Colonic mucosa (tissue), 4 donors: ENCODE results near the gene FYCO1. TPM values are rescaled to one million over a fixed set of nuclear protein-coding genes. Genes with fewer than 3 reads are reported as not detected.

Experiments used
- DNase-seq: peaks from one replicate; pipeline ENCODE4 v3.0.0-alpha.2; 2020
- H3K27ac ChIP-seq: fragments of 200-600 bp; one replicate; pipeline ENCODE4 v1.8.0; 2021
- H3K27me3 ChIP-seq: fragments of 200-600 bp; one replicate; pipeline ENCODE4 v1.8.0; 2021
- H3K36me3 ChIP-seq: fragments of 200-600 bp; one replicate; pipeline ENCODE4 v1.8.0; 2021
- H3K4me1 ChIP-seq: fragments of 200-600 bp; one replicate; pipeline ENCODE4 v1.8.0; 2021; ENCODE audit warnings: mild to moderate bottlenecking
- H3K4me3 ChIP-seq: fragments of 200-600 bp; one replicate; pipeline ENCODE4 v1.8.0; 2021
- H3K9ac ChIP-seq, 2 donors: one replicate each; pipeline ENCODE4 v1.7.0; 2013; ENCODE audit warnings: control low read depth in 2 of 2, low read depth in 2 of 2, low read length in 2 of 2
- H3K9me3 ChIP-seq: fragments of 200-600 bp; one replicate; pipeline ENCODE4 v1.8.0; 2021
- intact Hi-C: fragments of 100-400 bp; cut with DNase I; formaldehyde crosslinking; loops from one replicate; pipeline ENCODE4 v1.14.1; 2022
- total RNA-seq, 2 donors: library from RNA; stranded (reverse); fragmentation: NEBNext Ultra II Directional in 1 of 2; extraction: Animal tissue kit (Norgen Biotek cat#: 25700) in 1 of 2; gene quantifications; one replicate each; pipeline ENCODE4 v1.2.1, GENCODE V29; 2021
- TF ChIP-seq, protein P1 (sequence below): fragments of 200-600 bp; IDR thresholded peaks from one replicate; pipeline ENCODE4 v1.8.0; 2022; ENCODE audit warnings: antibody characterized with exemption, mild to moderate bottlenecking
- donor health status: healthy.
- donor health status: DM: no; HTN: no; CAD: no.
- donor health status: DM: no; HTN: no; CAD: no.

Gene FYCO1
- total RNA-seq, 2 donors from 2014 or later, result 21.7 to 30.8 TPM

DNA sequence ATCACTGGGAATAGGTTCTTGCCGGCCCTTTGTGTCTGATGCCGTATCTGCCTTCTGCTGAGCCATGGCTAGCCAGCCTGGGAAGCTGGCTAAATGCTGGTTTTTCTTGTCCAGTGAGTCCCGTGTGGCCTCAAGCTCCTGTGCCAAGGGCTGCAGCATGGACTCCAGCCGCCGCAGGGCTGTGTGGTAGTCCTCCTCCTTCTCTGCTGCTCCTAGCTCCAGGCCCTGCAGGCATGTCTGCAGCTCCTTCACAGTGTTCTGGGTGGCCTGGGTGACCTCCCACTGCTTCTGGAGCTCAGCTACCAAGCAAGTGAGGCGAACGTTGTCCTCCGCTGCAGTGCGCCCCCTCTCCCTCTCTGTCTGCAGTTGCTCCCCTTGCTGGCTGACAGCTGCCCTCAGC is 27.5 kb downstream of the FYCO1 start:
- TF ChIP-seq, protein P1, sequence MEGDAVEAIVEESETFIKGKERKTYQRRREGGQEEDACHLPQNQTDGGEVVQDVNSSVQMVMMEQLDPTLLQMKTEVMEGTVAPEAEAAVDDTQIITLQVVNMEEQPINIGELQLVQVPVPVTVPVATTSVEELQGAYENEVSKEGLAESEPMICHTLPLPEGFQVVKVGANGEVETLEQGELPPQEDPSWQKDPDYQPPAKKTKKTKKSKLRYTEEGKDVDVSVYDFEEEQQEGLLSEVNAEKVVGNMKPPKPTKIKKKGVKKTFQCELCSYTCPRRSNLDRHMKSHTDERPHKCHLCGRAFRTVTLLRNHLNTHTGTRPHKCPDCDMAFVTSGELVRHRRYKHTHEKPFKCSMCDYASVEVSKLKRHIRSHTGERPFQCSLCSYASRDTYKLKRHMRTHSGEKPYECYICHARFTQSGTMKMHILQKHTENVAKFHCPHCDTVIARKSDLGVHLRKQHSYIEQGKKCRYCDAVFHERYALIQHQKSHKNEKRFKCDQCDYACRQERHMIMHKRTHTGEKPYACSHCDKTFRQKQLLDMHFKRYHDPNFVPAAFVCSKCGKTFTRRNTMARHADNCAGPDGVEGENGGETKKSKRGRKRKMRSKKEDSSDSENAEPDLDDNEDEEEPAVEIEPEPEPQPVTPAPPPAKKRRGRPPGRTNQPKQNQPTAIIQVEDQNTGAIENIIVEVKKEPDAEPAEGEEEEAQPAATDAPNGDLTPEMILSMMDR, result no peak
- intact Hi-C loops, result no loop called here
- Histone ChIP-seq H3K27me3 (no peaks in the 10 kb centered on the region), H3K36me3 (peaks cover 24% of the 10 kb centered on the region), H3K9me3 (no peaks in the 10 kb centered on the region), H3K9ac (no peak overlapping the region), H3K27ac (no peak overlapping the region), H3K4me1 (no peaks in the 10 kb centered on the region), H3K4me3 (no peak overlapping the region)
- no peak for DNase-seq

DNA sequence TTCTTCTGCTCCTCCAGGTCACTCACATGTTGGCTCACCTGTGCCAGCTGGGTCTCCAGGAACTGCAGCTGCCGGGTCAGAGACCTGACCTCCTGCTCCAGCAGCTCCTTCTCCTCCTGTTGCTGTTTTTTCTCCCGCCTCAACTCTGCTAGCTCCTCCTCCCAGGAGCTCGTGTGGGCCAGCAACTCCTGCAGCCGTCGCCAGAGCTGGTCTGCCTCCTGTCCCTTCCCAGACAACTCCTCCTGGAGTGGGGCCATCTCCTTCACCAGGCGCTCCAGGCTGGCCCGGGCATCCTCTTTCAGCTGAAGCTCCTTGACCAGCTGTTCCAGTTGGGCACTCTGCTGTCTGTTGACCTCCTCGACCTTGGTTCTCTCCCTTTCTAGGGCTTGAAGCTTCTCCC is 27.9 kb downstream of the FYCO1 start:
- Histone ChIP-seq H3K27me3 (no peaks in the 10 kb centered on the region), H3K4me3 (no peak overlapping the region), H3K36me3 (peaks cover 24% of the 10 kb centered on the region), H3K9me3 (no peaks in the 10 kb centered on the region), H3K4me1 (no peaks in the 10 kb centered on the region), H3K27ac (no peak overlapping the region), H3K9ac (no peak overlapping the region)
- DNase-seq, result no peak
- intact Hi-C loops, result no loop called here
- TF ChIP-seq, protein P1, result no peak

DNA sequence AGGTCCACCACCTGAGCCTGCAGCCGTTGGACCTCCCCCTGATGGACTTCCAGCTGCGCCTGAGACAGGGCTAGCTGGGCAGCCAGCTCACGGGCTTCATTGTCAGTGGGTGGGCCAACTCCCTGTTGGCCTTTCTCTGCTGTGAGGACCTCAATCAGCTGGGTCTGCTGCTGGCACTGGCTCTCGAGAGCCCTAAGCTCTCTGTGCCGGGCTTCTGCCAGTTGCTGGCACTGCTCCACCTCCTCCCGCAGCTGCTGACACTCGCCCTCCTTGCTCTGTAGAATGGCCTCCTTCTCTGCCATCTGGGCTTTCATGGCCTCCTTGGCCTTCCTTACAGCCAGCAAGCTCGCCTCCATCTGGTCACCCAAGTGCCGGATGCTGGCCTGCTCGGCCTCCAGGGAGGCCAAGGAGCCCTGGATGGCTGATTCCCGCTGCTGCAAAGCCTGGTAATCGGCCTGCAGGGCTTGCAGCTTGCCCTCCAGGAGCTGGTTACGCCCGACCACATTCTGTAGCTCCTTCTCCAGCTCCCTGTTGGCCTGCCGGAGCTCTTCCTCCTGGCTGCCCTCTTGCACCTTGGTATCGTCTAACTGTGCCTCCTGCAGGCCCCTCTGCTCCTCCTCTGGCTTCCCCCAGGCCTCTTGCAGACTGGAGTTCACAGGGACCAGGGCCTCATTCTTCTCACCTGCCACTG is 28.5 kb downstream of the FYCO1 start:
- no peaks in the 10 kb centered on the region for H3K9me3 ChIP-seq
- no peak overlapping the region for H3K27ac ChIP-seq
- no peak for DNase-seq
- intact Hi-C loops, result no loop called here
- no peaks in the 10 kb centered on the region for H3K27me3 ChIP-seq
- TF ChIP-seq, protein P1, result no peak
- no peak overlapping the region for H3K9ac ChIP-seq
- no peaks in the 10 kb centered on the region for H3K4me1 ChIP-seq
- peaks cover 24% of the 10 kb centered on the region for H3K36me3 ChIP-seq
- H3K4me3 ChIP-seq, result no peak overlapping the region

DNA sequence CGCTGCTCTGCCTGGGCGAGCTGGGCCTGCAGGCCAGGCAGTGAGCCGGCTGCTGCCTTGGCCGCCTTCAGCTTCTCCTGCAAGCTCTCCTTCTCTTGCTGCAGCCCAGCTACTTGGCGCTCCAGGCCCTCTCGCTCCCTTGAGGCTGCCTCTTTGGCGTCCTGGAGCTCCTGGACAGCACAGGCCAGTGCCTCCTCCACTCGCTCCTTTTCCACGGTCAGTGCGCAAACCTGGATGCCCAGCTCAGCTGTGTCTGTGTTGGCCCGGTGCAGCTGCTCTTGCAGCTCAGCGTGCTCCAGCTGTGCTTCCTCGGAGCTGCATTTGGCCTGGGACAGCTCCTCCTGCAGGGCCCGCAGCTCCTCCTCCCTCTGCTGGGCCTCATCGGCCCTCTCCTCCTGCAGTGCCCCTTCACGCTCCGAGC is 29.2 kb downstream of the FYCO1 start:
- H3K4me1 ChIP-seq, result no peaks in the 10 kb centered on the region
- intact Hi-C loops, result no loop called here
- H3K36me3 ChIP-seq, result peaks cover 24% of the 10 kb centered on the region
- H3K27me3 ChIP-seq, result no peaks in the 10 kb centered on the region
- no peak overlapping the region for H3K27ac ChIP-seq
- no peaks in the 10 kb centered on the region for H3K9me3 ChIP-seq
- no peak overlapping the region for H3K9ac ChIP-seq
- no peak overlapping the region for H3K4me3 ChIP-seq
- TF ChIP-seq, protein P1, result no peak
- DNase-seq, result no peak

DNA sequence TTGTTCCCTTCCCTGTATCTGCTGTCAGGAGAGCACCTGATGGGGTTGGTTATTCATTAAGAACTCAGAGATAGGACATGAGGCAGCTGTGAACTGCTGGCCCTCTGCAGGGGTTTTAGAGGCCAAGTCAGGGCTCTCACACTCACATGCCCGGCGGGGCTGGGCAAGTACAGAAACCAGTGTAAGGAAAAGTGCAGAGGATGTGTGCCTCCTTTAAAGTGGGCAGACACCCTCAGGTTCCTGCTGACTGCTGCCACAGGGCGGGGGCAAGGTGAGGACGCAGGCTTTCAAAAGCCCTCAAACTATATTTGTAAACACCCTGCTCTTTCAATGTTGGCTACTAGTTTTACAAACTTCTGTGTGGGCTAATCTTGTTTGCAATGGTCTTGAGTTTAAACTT is 30.0 kb downstream of the FYCO1 start:
- intact Hi-C loops, result no loop called here
- Histone ChIP-seq H3K4me1 (no peaks in the 10 kb centered on the region), H3K36me3 (peaks cover 24% of the 10 kb centered on the region), H3K4me3 (no peak overlapping the region), H3K9me3 (no peaks in the 10 kb centered on the region), H3K9ac (no peak overlapping the region), H3K27me3 (no peaks in the 10 kb centered on the region), H3K27ac (no peak overlapping the region)
- no peak for DNase-seq
- TF ChIP-seq, protein P1, result no peak
